ENCODE data around the gene CDKAL1.

The CDKAL1 gene

GRCh38 chr6:20965915-20966314 lies 431.7 kb downstream of the CDKAL1 start:
- Histone ChIP-seq H3K4me3 (ENCODE audit: low read length, poor library complexity, severe bottlenecking) (no peak overlapping the region), H4K20me1 (ENCODE audit: insufficient read depth, low read length, poor library complexity, severe bottlenecking) (no peaks in the 10 kb centered on the region), H3K4me1 (ENCODE audit: insufficient read depth, low read length, poor library complexity, severe bottlenecking) (no peaks in the 10 kb centered on the region), H2AFZ (ENCODE audit: low read length) (no peak overlapping the region), H3F3A (ENCODE audit: low read depth) (no peaks in the 10 kb centered on the region), H3K4me2 (ENCODE audit: low read depth, low read length, poor library complexity, severe bottlenecking) (no peak overlapping the region), H3K27me3 (ENCODE audit: insufficient read depth, low read length, poor library complexity, severe bottlenecking) (no peaks in the 10 kb centered on the region), H3K9ac (ENCODE audit: low read depth, low read length, poor library complexity, severe bottlenecking) (no peak overlapping the region), H3K9me2 (replicated peaks; ENCODE audit: low read depth, low read length) (no peaks in the 10 kb centered on the region), H3K9me3 (ENCODE audit: insufficient read depth, low read depth, low read length) (no peaks in the 10 kb centered on the region; the same call in 1 of the 2 replicates), H3K36me3 (ENCODE audit: insufficient read depth, low read length) (peaks cover 12% of the 10 kb centered on the region; the same call in 1 of the 2 replicates), H3K79me2 (ENCODE audit: insufficient read depth, low read length) (no peaks in the 10 kb centered on the region)
- TF ChIP-seq CTCF (conservative IDR thresholded peaks at IDR 0.05; ENCODE audit: low read length) (no peak), EZH2phosphoT487 (IDR thresholded peaks at IDR 0.05; ENCODE audit: borderline replicate concordance) (no peak)

GRCh38 chr6:20969551-20969950 lies 435.3 kb downstream of the CDKAL1 start:
- H3K9me3 ChIP-seq (ENCODE audit: insufficient read depth, low read depth, low read length), result no peaks in the 10 kb centered on the region; the same call in 1 of the 2 replicates
- H2AFZ ChIP-seq (ENCODE audit: low read length), result no peak overlapping the region
- H3K9ac ChIP-seq (ENCODE audit: low read depth, low read length, poor library complexity, severe bottlenecking), result no peak overlapping the region
- H3K4me2 ChIP-seq (ENCODE audit: low read depth, low read length, poor library complexity, severe bottlenecking), result no peak overlapping the region
- peaks cover 6% of the 10 kb centered on the region; the same call in 1 of the 2 replicates for H3K36me3 ChIP-seq (ENCODE audit: insufficient read depth, low read length)
- H3K27me3 ChIP-seq (ENCODE audit: insufficient read depth, low read length, poor library complexity, severe bottlenecking), result no peaks in the 10 kb centered on the region
- H3K79me2 ChIP-seq (ENCODE audit: insufficient read depth, low read length), result no peaks in the 10 kb centered on the region
- no peak overlapping the region for H3K4me3 ChIP-seq (ENCODE audit: low read length, poor library complexity, severe bottlenecking)
- no peaks in the 10 kb centered on the region for H3K9me2 ChIP-seq (replicated peaks; ENCODE audit: low read depth, low read length)
- no peaks in the 10 kb centered on the region for H3K4me1 ChIP-seq (ENCODE audit: insufficient read depth, low read length, poor library complexity, severe bottlenecking)
- no peaks in the 10 kb centered on the region for H3F3A ChIP-seq (ENCODE audit: low read depth)
- no peak for TF ChIP-seq EZH2phosphoT487 (IDR thresholded peaks at IDR 0.05; ENCODE audit: borderline replicate concordance)
- no peaks in the 10 kb centered on the region for H4K20me1 ChIP-seq (ENCODE audit: insufficient read depth, low read length, poor library complexity, severe bottlenecking)

GRCh38 chr6:20976391-20976918 lies 442.2 kb downstream of the CDKAL1 start:
- no peak overlapping the region for H2AFZ ChIP-seq (ENCODE audit: low read length)
- H3K9me3 ChIP-seq (ENCODE audit: insufficient read depth, low read depth, low read length), result no peaks in the 10 kb centered on the region
- TF ChIP-seq CTCF (conservative IDR thresholded peaks at IDR 0.05; ENCODE audit: low read length) (no peak), EZH2phosphoT487 (IDR thresholded peaks at IDR 0.05; ENCODE audit: borderline replicate concordance) (no peak)
- H3K9me2 ChIP-seq (replicated peaks; ENCODE audit: low read depth, low read length), result no peaks in the 10 kb centered on the region
- H3K27me3 ChIP-seq (ENCODE audit: insufficient read depth, low read length, poor library complexity, severe bottlenecking), result no peaks in the 10 kb centered on the region
- no peaks in the 10 kb centered on the region for H3F3A ChIP-seq (ENCODE audit: low read depth)
- no peak overlapping the region for H3K9ac ChIP-seq (ENCODE audit: low read depth, low read length, poor library complexity, severe bottlenecking)
- no peaks in the 10 kb centered on the region for H3K36me3 ChIP-seq (ENCODE audit: insufficient read depth, low read length)
- H4K20me1 ChIP-seq (ENCODE audit: insufficient read depth, low read length, poor library complexity, severe bottlenecking), result no peaks in the 10 kb centered on the region
- no peak overlapping the region for H3K4me2 ChIP-seq (ENCODE audit: low read depth, low read length, poor library complexity, severe bottlenecking)
- peaks cover 14% of the 10 kb centered on the region for H3K4me1 ChIP-seq (ENCODE audit: insufficient read depth, low read length, poor library complexity, severe bottlenecking)
- no peak overlapping the region for H3K4me3 ChIP-seq (ENCODE audit: low read length, poor library complexity, severe bottlenecking)
- no peaks in the 10 kb centered on the region for H3K79me2 ChIP-seq (ENCODE audit: insufficient read depth, low read length)

- H3K9ac ChIP-seq (ENCODE audit: low read depth, low read length, poor library complexity, severe bottlenecking), result no peak overlapping the region
- no peaks in the 10 kb centered on the region for H4K20me1 ChIP-seq (ENCODE audit: insufficient read depth, low read length, poor library complexity, severe bottlenecking)
- no peak overlapping the region for H3K4me2 ChIP-seq (ENCODE audit: low read depth, low read length, poor library complexity, severe bottlenecking)
- no peaks in the 10 kb centered on the region for H3K9me3 ChIP-seq (ENCODE audit: insufficient read depth, low read depth, low read length)
- H2AFZ ChIP-seq (ENCODE audit: low read length), result no peak overlapping the region
- H3K9me2 ChIP-seq (replicated peaks; ENCODE audit: low read depth, low read length), result no peaks in the 10 kb centered on the region
- no peaks in the 10 kb centered on the region for H3K36me3 ChIP-seq (ENCODE audit: insufficient read depth, low read length)
- no peaks in the 10 kb centered on the region for H3K79me2 ChIP-seq (ENCODE audit: insufficient read depth, low read length)
- H3K4me1 ChIP-seq (ENCODE audit: insufficient read depth, low read length, poor library complexity, severe bottlenecking), result peaks cover 14% of the 10 kb centered on the region
- no peak for TF ChIP-seq EZH2phosphoT487 (IDR thresholded peaks at IDR 0.05; ENCODE audit: borderline replicate concordance)
- TF ChIP-seq CTCF (conservative IDR thresholded peaks at IDR 0.05; ENCODE audit: low read length), result no peak
- no peaks in the 10 kb centered on the region for H3F3A ChIP-seq (ENCODE audit: low read depth)
- H3K27me3 ChIP-seq (ENCODE audit: insufficient read depth, low read length, poor library complexity, severe bottlenecking), result no peaks in the 10 kb centered on the region
- H3K4me3 ChIP-seq (ENCODE audit: low read length, poor library complexity, severe bottlenecking), result no peak overlapping the region
Measured at GRCh38 chr6:20978151-20978614, 443.9 kb downstream of the CDKAL1 start.
